BLaER1 treated with 17β-estradiol and CSF1 and Interleukin-3, amounts not matched to agents 10 nM and 100 nM (cell line): ENCODE results near the gene LRSAM1.

ENCODE experiments used
- H3K27ac ChIP-seq, 11 experiments: shearing (Covaris generic); formaldehyde crosslinking; 2 replicates each; pipeline ENCODE4 v1.8.1; 2022
- H3K27me3 ChIP-seq, 11 experiments: shearing (Covaris generic); formaldehyde crosslinking; 2 replicates each; pipeline ENCODE4 v1.8.1; 2022
- H3K36me3 ChIP-seq, 11 experiments: shearing (Covaris generic); formaldehyde crosslinking; 2 replicates each; pipeline ENCODE4 v1.8.1; 2022
- H3K4me1 ChIP-seq, 10 experiments: shearing (Covaris generic); formaldehyde crosslinking; 2 replicates each; pipeline ENCODE4 v1.8.1; 2022
- H3K4me2 ChIP-seq, 11 experiments: shearing (Covaris generic); formaldehyde crosslinking; 2 replicates each; pipeline ENCODE4 v1.8.1; 2022
- H3K4me3 ChIP-seq, 10 experiments: shearing (Covaris generic); formaldehyde crosslinking; 2 replicates each; pipeline ENCODE4 v1.8.1; 2022
- H3K9ac ChIP-seq, 11 experiments: shearing (Covaris generic); formaldehyde crosslinking; 2 replicates each; pipeline ENCODE4 v1.8.1; 2022
- H3K9me3 ChIP-seq, 11 experiments: shearing (Covaris generic); formaldehyde crosslinking; replicated peaks in 1 of 11; 2 replicates each; pipeline ENCODE4 v1.8.1; 2022
- H4K20me1 ChIP-seq, 11 experiments: shearing (Covaris generic); formaldehyde crosslinking; 2 replicates each; pipeline ENCODE4 v1.8.1; 2022
- Cebpa-rat ChIP-seq, 11 experiments: shearing (Covaris generic); IDR thresholded peaks; 2 replicates each; pipeline ENCODE4 v1.8.1; 2022

Gene LRSAM1

DNA sequence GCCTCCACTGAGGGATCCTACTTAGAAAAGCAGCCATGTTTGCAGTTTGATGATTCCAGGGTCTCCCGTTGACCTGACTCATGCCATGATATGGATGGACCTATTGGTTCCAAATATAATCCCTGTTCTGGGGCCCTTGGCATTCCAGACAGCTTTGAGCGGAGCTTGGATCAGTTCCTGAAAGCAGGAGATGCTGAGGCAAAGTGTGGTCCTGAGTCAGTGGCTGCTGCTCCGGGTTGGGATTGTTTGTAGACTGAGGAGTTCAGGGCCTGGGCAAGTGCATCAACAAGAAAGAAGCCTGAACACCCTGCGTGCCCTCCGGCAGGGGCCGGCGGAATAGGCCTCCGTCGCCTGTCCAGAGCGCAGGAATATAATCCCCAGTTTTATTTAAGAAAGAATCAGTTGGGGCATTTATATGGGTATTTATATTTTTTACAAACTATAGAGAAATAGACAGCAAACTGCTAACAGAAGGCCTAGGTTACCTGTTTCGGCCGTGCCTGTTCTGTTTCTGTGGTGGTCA is 50.6 kb downstream of the LRSAM1 start:
- H3K4me3 ChIP-seq, result no peak overlapping the region
- no peaks in the 10 kb centered on the region for H3K9me3 ChIP-seq
- TF ChIP-seq Cebpa-rat (IDR thresholded peaks at IDR 0.05), result no peak
- no peaks in the 10 kb centered on the region for H3K27me3 ChIP-seq
- H3K4me1 ChIP-seq, result peaks cover 0 to 30% (median 8%) of the 10 kb centered on the region in 10 experiments; a peak in 14 of 20 replicates
- H3K36me3 ChIP-seq, result peaks cover under 1 to 89% (median 46%) of the 10 kb centered on the region in 11 experiments; a peak in 20 of 22 replicates
- H4K20me1 ChIP-seq, result peaks cover 0 to 98% (median 4%) of the 10 kb centered on the region in 11 experiments; a peak in 10 of 22 replicates
- no peak overlapping the region for H3K9ac ChIP-seq
- no peak overlapping the region for H3K27ac ChIP-seq
- no peak overlapping the region for H3K4me2 ChIP-seq

DNA sequence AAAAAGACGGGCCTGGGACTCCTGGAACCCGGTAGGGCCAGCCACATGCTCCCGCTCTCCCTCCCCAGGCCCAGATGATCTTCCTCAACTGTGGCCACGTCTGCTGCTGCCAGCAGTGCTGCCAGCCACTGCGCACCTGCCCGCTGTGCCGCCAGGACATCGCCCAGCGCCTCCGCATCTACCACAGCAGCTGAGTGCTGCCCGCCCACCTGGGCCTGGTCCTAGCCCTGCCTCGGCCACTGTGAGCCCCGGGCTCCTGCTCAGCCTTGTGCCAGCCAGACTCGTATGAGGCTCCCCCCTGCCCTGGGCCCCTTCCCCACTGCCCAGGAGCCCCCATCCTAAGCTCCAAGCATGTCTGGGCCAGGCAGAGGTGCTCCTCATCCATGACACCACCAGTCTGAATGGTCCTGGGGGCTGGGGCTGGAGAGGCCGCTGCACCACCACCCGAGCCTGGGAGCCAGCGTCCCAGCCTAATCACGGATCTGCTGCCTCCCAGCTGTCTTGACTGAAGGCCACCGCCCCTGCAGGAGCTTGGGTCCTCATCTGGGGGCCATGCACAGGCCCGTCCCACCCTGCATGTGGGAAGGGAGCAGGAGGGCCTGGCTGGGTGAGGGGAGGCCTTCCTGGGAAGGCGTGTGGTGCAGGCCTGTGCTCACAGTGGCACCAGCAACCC is 51.5 kb downstream of the LRSAM1 start:
- 0 out of 22 replicates have a peak overlapping the region, but pooled peaks of 1 of the 11 experiments have one; percentile 1 for H3K27ac ChIP-seq
- peaks cover 5 to 89% (median 47%) of the 10 kb centered on the region in 11 experiments; a peak in 21 of 22 replicates for H3K36me3 ChIP-seq
- 0 out of 22 replicates have a peak overlapping the region, but pooled peaks of 1 of the 11 experiments have one; percentile 7 for H3K9ac ChIP-seq
- no peaks in the 10 kb centered on the region for H3K9me3 ChIP-seq
- H3K4me1 ChIP-seq, result peaks cover 0 to 37% (median 6%) of the 10 kb centered on the region in 10 experiments; a peak in 10 of 20 replicates
- H3K4me3 ChIP-seq, result no peak overlapping the region
- no peak for TF ChIP-seq Cebpa-rat (IDR thresholded peaks at IDR 0.05)
- H3K27me3 ChIP-seq, result no peaks in the 10 kb centered on the region
- H4K20me1 ChIP-seq, result peaks cover 0 to 98% (median 4%) of the 10 kb centered on the region in 11 experiments; a peak in 10 of 22 replicates
- H3K4me2 ChIP-seq, result no peak overlapping the region

DNA sequence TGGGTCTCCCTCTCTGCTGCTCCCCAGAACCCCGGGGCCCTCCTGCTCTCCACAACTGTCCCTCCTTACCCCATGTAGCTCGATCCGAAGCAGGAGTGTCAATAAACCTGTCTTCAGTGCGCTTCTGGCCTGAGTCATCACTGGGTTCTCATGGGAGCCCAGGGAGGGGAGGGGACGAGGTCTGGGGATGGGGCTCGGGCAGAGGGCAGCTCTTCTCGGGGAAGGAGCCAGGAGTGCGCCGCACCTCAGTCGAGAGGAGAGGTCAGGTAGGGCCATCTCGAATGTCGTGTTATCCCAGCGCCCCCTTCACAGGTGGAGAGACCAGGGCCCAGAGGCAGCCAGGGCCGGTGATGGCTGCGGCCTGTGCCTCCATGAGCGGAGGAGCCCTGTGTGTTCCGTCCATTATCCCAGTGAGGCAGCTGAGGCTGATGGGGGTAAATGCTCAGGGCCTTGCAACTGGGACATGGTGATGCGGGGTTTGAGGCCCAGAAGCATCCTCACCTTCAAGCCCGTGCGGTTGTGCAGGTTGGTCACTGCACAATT is 52.1 kb downstream of the LRSAM1 start:
- TF ChIP-seq Cebpa-rat (IDR thresholded peaks at IDR 0.05), result no peak
- H3K4me2 ChIP-seq, result no peak overlapping the region
- H3K9ac ChIP-seq, result no peak overlapping the region
- H3K9me3 ChIP-seq, result no peaks in the 10 kb centered on the region
- 0 out of 22 replicates have a peak overlapping the region, but pooled peaks of 1 of the 11 experiments have one; percentile 1 for H3K27ac ChIP-seq
- no peak overlapping the region for H3K4me3 ChIP-seq
- no peaks in the 10 kb centered on the region for H3K27me3 ChIP-seq
- peaks cover 0 to 38% (median 1%) of the 10 kb centered on the region in 10 experiments; a peak in 8 of 20 replicates for H3K4me1 ChIP-seq
- H4K20me1 ChIP-seq, result peaks cover 0 to 98% (median 4%) of the 10 kb centered on the region in 11 experiments; a peak in 10 of 22 replicates
- H3K36me3 ChIP-seq, result peaks cover 5 to 89% (median 53%) of the 10 kb centered on the region in 11 experiments; a peak in 21 of 22 replicates

DNA sequence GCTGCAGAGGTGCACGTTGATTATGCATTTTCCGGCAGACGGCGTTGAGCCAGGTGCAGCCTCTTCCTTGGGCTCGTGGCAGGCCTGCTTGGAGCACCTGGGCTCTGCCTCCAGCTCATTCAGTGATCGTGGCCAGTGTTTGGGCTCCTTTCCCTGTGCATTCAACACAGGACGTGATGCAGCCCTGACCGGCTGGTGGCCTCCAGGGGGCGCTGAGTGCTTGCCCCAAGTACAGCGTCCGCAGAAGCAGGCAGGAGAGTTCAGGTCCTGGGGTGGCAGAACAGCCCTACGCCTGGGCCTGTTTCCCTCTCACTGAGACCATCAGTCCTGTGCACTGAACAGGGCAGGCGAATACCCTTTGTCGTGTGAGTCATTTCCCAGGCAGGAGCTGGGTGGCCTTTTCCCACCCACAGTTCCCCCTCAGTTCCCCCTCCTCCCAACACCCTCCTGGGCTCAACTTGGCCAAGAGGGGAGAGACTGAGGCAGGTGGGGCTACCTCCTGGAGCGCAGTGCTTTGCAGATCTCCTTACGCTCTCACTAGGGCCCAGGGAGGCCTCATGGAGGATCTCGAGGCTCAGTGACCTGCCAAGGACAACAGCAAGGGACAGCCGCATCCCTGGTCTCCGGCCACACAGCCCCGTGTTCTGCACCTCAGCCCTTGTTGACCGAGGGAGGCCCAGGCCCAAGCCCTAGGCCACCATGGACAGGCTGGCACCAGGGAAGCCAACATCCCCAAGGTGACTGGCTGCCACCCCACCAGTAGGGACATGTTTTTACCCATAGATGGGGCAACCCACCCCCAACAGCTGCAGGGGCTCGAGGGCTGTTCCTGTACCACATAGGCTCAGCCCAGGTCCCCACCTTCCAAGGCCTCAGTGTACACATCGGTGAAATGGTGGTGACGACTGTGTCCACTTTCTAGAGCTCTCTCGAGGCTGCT is 52.9 kb downstream of the LRSAM1 start:
- no peak overlapping the region for H3K4me3 ChIP-seq
- H3K27me3 ChIP-seq, result no peaks in the 10 kb centered on the region
- H3K4me2 ChIP-seq, result peak overlapping the region in 1 of 11 experiments; percentile 14; a peak in 1 of 22 replicates
- peak overlapping the region in 4 of 11 experiments; percentile 9 to 34 (median 20); a peak in 3 of 22 replicates for H3K27ac ChIP-seq
- no peaks in the 10 kb centered on the region for H3K9me3 ChIP-seq
- peaks cover 0 to 45% (median 4%) of the 10 kb centered on the region in 10 experiments; a peak in 14 of 20 replicates for H3K4me1 ChIP-seq
- no peak for TF ChIP-seq Cebpa-rat (IDR thresholded peaks at IDR 0.05)
- peaks cover 0 to 99% (median 4%) of the 10 kb centered on the region in 11 experiments; a peak in 11 of 22 replicates for H4K20me1 ChIP-seq
- peaks cover 5 to 89% (median 60%) of the 10 kb centered on the region in 11 experiments; a peak in 21 of 22 replicates for H3K36me3 ChIP-seq
- peak overlapping the region in 2 of 11 experiments; percentile 1 to 36; a peak in 1 of 22 replicates for H3K9ac ChIP-seq

DNA sequence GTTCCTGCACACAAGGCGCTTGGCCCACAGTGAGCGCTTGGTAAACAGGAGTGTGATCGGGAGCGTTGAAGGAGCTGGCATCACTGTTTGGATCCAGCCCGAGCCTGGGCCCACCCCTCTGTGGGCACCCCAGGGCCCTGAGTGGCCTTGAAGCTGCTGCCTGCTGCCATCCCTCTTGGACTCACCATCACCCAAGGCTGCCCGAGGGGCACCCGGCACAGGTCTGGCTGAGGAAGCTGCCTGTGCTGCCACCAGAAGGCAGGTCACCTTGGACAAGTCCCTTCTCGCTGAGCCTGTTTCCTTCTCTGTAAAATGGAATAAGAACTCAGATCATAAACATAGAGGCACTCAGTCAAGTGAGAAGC is 53.6 kb downstream of the LRSAM1 start:
- peaks cover 0 to 46% (median 10%) of the 10 kb centered on the region in 10 experiments; a peak in 17 of 20 replicates for H3K4me1 ChIP-seq
- no peaks in the 10 kb centered on the region for H3K9me3 ChIP-seq
- peaks cover 0 to 99% (median 4%) of the 10 kb centered on the region in 11 experiments; a peak in 11 of 22 replicates for H4K20me1 ChIP-seq
- H3K4me3 ChIP-seq, result no peak overlapping the region
- H3K9ac ChIP-seq, result peak overlapping the region in 1 of 11 experiments; percentile 36; a peak in 1 of 22 replicates
- H3K27ac ChIP-seq, result peak overlapping the region in 3 of 11 experiments; percentile 2 to 23 (median 17); a peak in 4 of 22 replicates
- no peak for TF ChIP-seq Cebpa-rat (IDR thresholded peaks at IDR 0.05)
- no peaks in the 10 kb centered on the region for H3K27me3 ChIP-seq
- H3K4me2 ChIP-seq, result no peak overlapping the region
- H3K36me3 ChIP-seq, result peaks cover 5 to 95% (median 63%) of the 10 kb centered on the region in 11 experiments; a peak in 21 of 22 replicates

DNA sequence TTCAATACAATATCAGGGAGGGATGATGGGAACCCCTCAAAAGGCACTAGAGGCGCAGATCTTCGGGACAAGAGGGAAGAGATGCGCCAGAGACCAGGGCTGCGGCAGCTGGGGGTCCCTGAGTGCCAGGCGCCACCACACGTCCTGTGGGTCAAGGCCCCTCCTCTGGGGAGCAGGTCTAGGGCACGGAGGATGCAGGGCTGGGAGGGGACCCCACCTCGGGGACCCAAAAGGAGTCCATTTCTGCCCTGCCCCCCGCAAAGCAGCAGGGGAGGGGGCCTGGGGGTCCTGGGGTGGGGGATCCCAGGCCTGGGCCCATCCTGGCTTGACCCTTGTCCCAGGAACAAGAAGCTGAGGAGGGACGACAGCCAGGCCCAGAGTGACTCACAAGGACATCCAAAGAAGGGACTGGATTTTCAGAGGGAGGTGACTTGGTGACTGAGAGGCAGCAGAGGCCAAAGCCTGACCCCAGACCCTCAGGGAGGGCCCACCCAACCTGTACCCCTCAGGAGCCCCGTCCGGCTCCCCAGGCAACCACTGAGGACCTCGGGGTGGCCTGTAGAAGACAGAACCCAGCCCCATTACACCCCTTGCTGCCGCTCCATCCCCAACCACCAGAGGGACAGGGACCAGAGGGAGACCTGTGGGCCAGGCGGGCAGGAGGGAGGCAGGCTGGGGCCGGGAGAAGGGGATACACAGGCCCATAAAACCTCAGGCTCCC is 54.2 kb downstream of the LRSAM1 start:
- Histone ChIP-seq H4K20me1 (peaks cover 0 to 99% (median 4%) of the 10 kb centered on the region in 11 experiments; a peak in 11 of 22 replicates), H3K9me3 (no peaks in the 10 kb centered on the region), H3K4me1 (peaks cover 0 to 50% (median 16%) of the 10 kb centered on the region in 10 experiments; a peak in 17 of 20 replicates), H3K9ac (no peak overlapping the region; a peak in 1 of 22 replicates), H3K4me2 (no peak overlapping the region), H3K4me3 (no peak overlapping the region), H3K36me3 (peaks cover 5 to 99% (median 63%) of the 10 kb centered on the region in 11 experiments; a peak in 21 of 22 replicates), H3K27ac (peak overlapping the region in 1 of 11 experiments; percentile 21; a peak in 3 of 22 replicates), H3K27me3 (no peaks in the 10 kb centered on the region)
- no peak for TF ChIP-seq Cebpa-rat (IDR thresholded peaks at IDR 0.05)

DNA sequence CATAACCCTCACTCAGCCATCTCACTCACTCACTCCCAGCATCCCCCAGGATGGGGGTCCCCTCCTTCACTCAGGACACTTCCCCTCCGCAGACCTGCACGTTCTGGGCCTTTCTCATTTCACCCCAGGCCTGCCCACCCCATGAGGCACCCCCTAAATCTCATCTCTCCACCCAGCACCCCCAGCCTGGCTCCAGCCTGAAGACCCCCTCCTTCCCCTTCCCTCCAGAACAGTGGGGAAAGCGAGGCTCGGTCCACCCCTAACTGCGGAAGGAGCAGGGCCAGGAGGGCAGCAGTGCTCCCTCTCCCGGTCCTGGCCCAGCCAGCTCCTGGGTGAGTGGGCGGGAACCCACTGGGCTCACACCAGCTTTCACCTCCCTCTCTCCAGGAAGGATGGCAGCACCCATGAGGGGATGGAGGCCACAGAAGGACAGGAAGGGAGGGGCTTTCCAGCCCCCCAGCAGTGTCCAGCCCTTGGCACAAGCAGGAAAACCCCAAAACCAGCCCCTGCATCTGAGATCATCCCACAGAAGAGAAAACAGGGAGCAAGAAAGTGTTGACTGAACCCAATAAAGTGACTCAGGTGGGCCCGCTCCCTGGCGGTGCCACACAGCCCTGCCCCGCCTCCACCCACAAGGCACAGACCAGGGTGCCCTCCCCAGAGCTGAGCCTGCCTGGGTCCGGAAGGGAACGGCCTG is 55.0 kb downstream of the LRSAM1 start:
- TF ChIP-seq Cebpa-rat (IDR thresholded peaks at IDR 0.05), result no peak
- Histone ChIP-seq H4K20me1 (peaks cover 0 to 100% (median 4%) of the 10 kb centered on the region in 11 experiments; a peak in 11 of 22 replicates), H3K4me3 (no peak overlapping the region), H3K27me3 (no peaks in the 10 kb centered on the region), H3K4me1 (peaks cover 0 to 55% (median 17%) of the 10 kb centered on the region in 10 experiments; a peak in 17 of 20 replicates), H3K9me3 (no peaks in the 10 kb centered on the region), H3K36me3 (peaks cover 5 to 99% (median 66%) of the 10 kb centered on the region in 11 experiments; a peak in 21 of 22 replicates), H3K4me2 (peak overlapping the region in 3 of 11 experiments; percentile 5 to 26 (median 9); a peak in 3 of 22 replicates), H3K27ac (peak overlapping the region in 3 of 11 experiments; percentile 12 to 23 (median 21); a peak in 3 of 22 replicates), H3K9ac (peak overlapping the region in 2 of 11 experiments; percentile 8 to 21; a peak in 1 of 22 replicates)
